NCI-H2107 treated with DMSO at 0.1 percent for 48 hours (cell line): ENCODE data around the gene SEC14L1.
"Not testable (repeated sequence)": the region's sequence is repeated elsewhere in the genome, so short reads cannot be mapped to it uniquely, and the experiment has no call there.

ENCODE experiments used
- DNase-seq: peaks from one replicate; lab custom pipeline; 2025; ENCODE audit not compliant: unreplicated experiment; lab: John Stamatoyannopoulos, UW

The SEC14L1 gene

DNA sequence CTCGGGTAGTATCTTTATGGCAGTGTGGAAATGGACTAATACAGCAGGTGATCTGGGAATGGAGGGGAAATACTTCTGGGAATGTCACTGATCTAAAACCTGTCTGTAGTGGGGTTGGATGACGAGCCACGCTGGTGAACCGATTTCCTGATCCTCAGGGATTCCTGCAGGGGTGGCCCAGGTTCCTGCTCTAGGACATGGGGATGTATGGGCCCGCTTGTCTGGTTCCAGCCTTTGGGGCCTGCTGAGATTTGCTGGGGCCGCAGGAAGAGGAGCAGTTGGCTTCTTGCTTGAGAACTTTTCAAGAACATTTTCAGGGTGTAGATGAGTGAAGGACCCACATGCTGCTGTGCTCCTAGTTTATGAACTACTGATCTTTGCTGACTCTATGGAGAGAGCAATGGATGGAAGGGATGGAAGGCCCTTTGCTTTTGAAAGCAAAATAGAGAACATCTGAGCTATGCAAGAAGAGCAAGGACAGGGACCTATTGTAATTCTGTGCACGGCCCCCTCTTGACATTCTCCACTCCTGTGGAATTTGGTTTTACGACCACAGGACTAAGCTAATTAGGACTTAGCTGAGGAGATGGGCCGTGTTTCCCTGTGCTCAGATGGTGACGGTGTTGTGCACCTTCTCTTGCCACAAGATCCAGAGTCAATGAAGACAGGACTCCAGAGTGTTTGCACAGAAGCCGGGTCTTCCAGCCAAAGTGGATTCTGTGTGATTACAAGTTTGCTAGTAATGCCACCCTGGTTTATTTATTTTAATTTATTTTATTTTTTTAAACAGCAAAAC lies 90.5 kb downstream of the SEC14L1 start:
- no peak for DNase-seq

DNA sequence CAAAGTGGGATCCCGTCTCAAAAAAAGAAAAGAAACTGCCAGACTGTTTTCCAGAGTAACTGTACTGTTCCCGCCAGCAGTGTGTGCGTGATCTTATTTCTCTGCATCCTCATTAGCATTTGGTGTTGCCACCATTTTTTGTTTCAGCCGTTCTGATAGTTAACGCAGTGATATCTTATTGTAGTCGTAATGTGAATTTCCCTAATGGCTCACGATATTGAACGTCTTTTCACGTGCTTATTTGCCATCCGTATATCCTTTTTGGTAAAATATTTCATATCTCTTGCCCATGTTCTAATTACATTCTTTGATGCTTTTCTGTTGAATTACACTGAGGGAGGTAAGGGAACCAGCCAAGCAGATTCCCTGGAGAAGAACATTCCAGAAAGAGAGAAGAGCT lies 92.4 kb downstream of the SEC14L1 start:
- no peak for DNase-seq

DNA sequence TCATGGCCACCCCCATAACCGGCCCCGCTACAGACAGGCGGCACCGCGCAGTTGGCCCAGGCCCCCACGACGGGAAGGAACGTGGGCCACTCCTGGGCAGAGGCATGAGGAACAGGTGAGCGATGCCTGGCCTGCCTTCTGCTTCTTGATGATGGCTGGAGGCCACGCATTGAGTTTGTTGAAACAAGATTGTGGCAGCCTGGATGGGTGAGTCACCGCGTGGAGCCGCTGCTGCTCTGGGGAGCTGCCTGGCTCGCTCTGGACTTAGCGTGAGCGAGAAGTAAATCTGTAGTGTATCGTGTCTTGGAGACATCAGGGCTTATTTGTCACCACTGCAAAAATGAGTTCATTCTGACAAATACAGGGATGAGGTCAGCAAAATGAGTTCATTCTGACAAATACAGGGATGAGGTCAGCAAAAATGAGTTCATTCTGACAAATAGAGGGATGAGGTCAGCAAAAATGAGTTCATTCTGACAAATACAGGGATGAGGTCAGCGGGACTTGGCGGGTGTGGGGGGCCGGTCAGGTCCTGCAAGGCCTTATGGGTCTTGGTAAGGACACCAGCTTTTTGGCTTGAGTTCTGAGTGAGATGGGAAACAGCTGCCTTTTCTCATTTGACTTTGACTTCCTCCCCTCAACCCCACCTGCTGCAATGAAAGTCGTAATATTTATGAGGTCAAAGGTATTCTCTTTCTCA lies 93.0 kb downstream of the SEC14L1 start:
- DNase-seq, result no peak

DNA sequence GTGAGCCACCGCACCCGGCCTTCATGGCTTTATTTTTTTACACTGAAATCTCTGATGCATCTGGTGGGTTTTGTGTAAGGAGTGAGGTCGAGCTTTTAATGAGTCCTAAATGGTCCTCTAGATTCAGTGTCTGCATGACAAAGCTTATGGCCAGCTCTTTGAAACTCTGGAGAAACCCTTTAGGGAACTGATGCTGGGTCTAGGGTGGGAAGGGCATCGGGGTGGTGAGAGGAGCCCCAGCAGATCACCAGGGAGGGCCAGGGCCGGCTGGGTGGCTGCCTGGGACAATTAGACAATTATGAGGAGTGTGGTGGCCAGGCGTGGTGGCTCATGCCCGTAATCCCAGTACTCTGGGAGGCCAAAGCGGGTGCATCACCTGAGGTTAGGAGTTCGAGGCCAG lies 93.9 kb downstream of the SEC14L1 start:
- no peak for DNase-seq

DNA sequence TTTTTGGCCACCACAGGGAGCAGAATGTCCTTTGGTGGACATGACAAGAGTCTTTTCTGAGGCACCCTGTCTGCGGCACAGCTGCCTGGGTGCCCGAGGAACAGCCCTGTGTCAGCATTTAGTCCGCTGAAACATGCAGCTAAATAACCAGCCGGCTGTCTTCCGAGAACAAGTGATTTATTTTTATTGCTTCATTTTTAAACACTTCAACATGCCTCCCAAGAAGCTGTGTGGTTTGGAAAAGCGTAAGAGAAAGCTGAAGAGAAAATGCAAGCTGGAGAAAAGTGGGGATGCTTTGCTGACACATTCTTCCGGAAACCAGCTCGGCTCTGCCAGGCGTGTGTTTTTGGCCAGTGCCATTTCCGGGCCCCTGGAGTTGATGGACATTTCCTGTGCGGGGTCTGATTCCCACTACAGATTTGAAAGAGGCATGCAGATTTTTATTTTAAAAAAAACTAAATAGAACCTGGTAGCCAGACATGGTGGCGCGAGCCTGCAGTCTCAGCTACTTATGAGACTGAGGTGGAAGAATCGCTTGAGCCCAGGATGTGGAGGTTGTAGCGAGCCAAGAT lies 94.7 kb downstream of the SEC14L1 start:
- DNase-seq, result no peak

DNA sequence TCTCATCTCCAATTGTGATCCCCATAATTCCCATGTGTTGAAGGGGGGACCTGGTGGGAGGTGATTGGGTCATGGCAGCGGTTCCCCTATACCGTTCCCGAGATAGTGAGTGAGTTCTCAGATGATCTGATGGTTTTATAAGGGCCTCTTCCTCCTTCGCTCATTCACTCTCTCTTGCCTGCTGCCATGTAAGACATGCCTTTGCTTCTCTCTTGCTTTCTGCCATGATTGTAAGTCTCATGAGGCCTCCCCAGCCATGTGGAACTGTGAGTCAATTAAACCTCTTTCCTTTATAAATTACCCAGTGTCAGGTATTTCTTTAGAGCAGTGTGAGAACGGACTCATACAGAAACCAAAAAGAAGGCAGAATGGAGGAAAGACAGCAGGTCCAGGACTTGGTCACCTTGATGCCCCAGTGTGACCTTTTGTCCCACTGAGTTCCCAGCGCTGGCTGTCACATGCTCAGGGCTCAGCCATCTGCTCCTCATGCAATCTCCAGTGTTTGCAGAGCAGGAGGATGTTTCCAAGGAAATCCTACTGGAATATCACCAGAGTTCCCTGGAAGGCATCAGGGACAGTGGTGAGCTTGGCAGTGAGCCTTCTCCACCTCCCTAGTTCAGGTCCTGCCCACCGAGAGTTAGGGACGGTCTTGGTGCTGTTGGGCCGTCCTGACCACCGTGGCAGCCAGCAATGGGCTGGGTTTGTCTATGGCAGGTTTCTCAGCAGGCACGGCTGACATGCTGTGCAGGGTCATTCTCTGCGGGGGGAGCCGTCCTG lies 96.7 kb downstream of the SEC14L1 start:
- DNase-seq, result no peak

DNA sequence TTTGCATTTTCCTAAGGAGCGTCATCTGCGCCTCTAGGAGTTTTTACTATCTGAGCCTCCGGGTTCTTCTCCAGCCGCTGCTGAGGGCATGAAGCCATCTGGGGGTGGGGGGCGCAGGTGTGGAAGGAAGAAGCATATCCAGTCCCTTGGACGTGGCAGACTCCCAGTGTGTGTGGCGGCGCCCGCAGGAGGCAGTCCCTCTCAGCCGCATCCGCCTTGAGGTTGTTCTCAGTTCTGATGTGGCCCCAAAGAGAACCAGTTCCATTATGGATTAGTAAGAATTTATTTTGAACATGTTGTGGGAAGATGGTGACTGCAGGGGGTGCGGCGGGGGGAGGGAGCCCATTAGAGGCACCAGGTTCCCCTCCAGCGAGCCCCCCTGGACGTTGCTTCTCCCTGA lies 100.2 kb downstream of the SEC14L1 start:
- no peak for DNase-seq

DNA sequence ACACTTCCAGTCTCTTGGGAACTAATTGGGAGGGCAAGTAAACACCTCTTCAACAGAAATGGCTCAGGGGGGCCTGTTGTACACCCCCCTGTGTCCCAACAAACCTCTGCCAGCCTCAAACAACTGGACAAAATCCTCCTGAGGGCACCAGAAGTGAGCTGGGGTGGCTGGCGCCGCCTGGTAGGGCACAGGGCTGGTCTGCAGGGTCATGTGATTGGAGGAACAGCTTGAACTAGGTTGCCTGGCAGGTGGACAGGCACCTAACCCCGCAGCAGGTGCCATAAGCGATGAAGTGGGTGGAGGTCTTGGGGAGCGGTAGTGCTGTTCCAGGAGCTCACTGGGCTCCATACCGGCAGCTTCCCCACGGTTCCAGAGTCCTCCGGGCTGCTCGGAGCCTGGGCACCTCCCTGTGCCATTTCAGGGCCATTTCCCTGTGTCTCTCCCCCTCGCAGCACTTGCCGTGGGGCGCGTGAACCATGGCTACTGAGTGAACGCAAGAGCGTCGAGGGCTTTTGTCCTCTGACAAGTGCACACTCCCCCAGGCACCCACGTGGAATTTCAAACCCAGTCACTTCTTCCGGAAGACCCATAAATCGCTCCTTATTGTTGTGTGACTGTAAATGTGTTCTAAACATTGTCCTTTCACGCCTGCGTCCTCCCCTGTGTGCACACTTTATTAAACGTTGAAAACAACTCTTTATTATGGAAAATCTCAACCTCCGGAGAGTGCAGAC lies 101.5 kb downstream of the SEC14L1 start:
- no peak for DNase-seq

DNA sequence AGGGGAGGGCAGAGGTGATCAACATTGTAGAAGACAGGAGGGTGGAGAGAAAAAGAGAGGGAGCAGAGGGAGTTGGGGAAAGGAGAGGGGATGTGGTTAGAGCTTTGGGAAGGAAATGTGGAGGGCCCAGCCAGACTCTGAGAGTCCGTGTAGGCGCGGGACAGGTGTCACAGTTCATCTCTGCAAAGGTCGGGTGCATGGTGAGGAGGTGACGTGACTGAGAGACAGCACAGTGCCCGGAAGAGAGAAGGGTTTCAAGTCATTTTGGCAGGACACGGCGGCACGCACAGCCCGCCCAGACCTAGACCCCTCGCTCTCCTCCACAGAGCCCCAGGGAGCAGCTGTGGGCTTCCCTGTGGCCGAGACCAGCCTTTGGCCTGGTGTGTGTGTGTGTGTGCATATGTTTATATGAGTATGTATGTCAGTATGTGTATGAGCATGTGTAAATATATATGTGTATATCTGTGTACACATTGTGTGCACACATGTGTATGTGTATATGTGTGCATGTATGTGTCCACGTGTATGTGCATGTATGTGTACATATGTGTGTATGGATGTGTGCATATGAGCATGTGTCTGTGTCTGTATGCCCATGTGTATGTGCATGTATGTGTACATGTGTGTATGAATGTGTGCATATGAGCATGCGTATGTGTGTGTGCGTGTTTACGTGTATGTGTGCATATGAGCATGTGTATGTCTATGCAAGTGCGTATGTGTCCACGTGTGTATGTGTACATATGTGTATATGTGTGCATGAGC lies 104.6 kb downstream of the SEC14L1 start:
- no peak for DNase-seq

DNA sequence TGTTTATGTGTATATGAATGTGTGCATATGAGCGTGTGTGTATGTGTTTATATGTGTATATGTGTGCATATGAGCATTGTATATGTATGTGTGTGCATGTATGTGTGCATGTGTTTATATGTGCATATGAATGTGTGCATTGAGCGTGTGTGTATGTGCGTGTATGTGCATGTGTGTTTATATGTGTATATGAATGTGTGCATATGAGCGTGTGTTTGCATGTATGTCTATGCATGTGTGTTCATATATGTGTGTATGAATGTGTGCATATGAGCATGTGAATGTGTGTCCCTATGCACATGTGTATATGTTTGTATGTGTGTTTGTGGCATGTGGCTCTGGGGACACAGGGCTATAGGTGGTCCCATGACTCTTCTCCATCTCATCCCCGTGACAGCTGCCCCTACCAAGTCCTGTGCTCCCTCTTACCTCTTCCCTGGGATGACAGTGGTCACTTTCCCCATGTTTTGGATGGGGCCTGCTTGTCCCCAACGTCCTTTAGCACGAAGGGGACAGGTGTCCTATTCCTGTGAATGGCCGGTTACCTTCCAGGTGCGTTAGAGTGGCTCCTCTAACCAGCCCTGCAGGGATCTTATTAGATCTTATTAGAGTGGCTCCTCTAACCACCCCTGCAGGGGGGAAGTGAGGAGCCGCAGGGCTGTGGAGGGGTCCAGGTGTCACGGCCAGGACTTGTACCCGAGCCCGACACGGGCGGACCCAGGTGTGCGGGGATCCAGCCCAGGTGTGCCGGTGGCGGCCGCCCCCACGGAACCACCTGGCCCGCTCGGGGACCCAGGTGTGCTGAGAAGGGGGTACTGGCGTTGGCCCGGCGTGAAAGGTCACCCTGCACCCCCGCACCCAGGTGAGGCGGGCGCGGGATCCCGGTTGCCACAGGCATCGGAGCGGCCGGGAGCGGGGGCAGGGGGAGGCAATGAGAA lies 105.6 kb downstream of the SEC14L1 start:
- no peak for DNase-seq

DNA sequence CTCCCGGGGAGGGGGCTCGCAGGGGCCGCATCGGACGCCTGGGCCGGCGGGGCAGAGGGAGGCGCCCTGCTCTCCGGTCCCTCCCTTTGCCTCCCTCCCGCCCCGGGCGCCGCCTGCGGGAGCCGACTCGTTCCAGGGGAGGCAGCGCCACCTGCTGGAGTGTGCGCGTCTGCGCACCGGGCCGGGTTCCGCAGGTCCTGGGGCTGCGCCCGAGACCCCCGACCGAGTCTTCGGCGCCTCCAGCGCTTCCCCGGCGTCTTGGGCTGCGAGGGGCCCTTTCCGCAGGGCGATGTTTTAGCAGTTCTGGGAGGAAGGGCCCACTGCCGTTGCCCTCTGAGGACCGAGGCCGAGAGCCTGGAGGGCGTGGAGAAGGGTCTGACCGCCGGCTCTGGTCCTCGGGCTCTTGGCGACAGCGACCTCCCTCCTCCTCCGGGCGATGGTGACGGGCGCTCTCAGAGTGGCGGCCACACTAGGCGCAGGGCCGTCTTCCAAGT lies 106.3 kb downstream of the SEC14L1 start:
- peak; percentile 66 for DNase-seq

DNA sequence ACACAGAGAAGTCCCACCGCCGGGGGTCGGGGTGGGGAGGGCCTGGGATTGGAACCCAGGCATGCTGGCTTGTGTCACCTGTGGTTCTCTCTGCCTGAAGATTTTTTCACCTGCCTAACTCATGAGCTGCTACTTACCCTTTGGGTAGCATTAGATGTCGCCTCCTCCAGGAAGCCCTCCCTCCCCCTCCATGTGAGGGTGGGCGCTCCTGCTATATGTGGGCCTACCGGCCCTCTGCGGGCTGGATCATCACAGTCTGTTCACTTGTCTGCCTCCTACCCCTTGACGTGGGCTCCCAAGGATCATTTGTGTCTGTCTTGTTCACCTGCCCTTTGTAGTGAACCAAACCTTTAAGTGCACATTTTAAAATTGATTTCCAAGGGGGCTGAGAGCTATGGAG lies 106.8 kb downstream of the SEC14L1 start:
- DNase-seq, result no peak

DNA sequence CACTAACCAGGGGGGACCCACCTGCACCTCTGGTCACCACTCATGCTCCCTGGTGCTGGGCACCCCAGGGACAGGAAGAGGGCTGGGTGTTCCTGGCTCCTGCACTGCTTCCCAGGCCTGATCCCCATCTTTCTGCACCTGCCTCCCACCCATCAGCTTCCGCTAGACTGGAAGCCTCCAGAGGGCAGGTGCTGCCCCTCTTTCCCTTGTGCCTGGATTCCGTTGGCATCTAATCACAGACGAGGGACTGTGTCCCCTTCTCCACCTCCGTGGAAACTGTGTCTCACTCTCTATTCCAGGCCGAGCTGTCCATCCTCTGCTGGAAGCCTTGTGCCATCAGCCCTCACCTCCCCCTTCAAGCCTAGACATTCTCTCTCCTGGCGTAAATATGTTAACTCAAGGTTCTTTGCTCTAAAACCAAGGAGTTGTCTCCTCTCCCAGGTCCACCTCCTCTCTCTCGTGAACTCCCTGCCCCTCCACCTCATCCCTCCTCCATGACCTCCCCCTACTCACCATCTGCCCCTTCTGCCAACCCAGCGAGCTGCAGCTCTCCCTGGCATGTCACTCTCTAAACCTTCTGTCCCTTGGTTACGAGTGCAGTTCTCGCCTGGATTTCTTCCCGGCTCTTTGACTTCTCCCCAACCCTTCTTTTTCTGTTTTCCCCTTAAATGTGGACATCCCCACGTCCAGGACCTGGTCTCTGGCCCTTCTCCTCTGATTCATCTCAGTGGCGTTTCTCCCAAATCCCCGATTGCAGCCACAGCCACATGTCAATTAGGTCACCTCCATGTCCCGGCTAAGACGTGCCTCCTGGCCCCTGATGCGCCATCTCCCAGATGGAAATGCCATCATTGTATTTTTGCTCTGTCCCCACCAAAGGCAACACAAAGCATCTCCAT lies 107.7 kb downstream of the SEC14L1 start:
- no peak for DNase-seq

DNA sequence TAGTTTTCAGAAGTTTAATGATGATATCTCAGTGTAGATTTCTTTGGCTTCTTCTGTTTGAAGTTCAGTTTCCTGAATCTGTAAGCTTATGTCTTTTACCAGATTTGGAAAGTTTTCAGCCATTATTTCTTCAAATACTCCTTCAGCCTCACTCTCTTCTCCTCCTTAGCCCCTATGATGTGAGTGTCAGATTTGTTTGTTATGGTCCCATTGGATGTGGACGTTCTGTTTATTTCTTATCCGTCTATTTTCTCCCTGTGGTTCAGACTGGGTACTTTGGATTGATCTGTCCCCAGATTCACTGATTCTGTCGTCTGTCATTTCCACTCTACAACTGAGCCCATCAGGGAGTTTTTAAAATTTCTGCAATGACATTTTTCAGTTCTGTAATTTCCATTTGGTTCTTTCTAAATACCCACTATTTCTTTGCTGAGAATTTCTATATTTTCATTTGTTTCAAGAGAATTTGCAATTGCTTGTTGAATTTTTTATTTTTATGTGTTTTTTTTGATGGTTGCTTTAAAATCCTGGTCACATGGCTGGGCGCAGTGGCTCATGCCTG lies 110.9 kb downstream of the SEC14L1 start:
- DNase-seq, result no peak

DNA sequence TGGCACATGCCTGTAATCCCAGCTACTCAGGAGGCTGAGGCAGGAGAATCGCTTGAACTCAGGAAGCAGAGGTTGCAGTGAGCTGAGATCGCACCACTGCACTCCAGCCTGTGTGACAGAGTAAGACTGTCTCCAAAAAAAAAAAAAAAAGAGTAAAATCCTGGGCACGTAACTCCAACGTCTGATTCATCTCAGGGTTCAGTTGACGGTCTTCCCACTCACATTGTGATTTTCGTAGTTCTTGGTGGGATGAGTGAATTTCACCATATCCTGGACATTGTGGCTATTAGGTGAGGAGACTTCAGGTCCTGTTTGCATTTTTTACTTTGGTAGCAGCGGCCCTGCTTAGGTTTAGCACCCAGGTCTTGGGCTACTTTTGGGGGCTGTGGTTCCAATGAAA lies 111.5 kb downstream of the SEC14L1 start:
- not testable (repeated sequence) for DNase-seq

DNA sequence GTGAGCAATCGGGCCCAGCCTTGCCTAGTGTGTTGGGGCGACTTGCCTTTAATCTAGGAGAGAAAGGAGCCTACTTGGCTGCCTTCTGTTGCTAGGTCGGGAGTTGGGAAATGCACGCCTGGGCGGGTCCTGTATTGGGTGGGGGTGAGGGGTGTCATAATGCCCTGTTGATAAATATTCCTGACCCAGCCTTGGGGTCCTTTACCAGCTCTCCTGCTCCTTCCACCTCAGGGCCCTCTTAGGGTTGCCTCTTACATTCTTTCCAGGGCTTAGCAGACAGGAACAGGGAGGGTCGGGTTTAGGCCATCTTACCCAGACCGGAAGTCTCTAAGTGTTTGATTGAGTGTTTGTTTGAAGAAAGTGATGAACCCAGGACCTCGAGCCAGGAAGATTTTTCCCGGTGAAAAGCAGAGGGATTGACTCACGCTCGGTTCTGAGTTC lies 112.9 kb downstream of the SEC14L1 start:
- no peak for DNase-seq
